Cerebellar nuclear complex (tissue), 1 donor: ENCODE measurements around the gene MITF.

ENCODE experiments used
- DNase-seq, 2 experiments: peaks; one replicate each; lab custom pipeline; 2025; lab: John Stamatoyannopoulos, UW

The MITF gene

DNA sequence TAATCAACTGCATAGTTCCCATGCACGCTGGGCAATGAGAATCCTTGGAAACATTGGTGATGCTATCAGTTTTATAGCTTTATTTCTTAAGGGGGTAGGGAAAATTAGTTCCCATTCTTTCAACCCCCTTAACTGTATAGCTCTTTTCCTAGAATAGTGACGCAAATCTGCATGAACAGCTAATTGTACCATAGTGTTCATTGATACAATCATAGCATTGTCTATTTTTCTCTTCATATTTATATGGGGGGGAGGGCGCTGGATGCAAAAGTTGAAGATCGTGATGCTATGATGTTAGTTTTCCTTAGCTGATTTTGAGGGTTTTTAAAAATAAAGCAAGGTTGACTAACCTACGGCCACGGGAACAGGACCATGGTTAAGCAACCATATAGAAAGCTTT, 227.9 kb downstream of the MITF start:
- DNase-seq, result no peak

- DNase-seq, result no peak
These were observed 231.6 kb downstream of the MITF start for GRCh38 chr3:69970827-69971226.

GRCh38 chr3:69972672-69973071, 233.4 kb downstream of the MITF start:
- no peak for DNase-seq

DNA sequence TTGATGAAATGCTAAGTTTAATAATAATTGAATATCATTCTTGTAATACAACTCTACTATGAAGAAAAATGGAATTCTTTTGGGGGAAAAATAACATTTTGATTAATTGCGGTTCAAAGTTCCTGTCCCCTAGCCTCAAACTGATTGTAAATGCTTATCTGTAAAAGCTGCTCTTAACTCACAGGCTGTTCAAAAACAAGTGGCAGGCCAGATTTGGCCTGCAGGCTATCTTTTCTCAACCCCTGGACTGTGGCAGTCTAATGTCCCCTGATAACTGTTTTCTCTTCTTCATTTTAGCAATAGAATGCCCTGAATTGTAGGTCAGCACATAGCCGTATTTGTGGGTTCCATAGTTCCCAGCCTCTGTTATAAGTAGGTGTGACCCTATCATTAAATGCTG, 236.8 kb downstream of the MITF start:
- no peak for DNase-seq

DNA sequence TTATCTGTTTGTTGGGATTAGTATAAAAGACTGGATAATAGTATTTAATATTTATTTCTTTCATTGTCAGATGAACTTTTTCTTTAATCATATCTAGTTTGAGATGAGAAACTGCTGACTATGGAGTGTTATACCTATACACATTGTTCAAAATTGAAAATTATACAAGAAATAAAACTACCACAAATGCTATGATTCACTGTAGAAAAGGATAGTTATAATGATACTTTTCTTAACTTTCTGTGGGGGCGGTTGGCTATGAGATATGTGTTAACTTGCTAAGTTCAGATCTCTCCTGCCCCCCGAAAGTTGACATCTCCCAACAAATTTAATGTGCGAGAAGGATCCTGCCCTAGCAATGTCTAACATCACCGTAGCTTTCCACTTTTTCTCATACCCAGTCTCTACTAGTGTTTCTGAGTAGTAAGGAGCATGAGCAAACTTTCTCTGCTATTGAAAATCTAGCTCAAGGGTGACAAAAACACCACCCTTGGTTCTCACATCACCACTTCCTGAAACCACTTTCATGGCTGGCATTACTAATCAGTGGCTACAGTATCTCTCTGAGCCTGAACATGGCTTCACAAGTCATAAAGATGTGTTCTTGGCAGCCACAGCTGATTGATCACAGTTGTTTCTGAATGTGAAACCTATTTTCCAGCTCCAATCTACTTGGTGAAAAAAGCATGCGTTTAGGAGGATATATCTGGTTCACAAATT, 244.4 kb downstream of the MITF start:
- DNase-seq, result no peak

GRCh38 chr3:69985266-69985665, 246.0 kb downstream of the MITF start:
- no peak for DNase-seq

- DNase-seq, result no peak
These were observed 247.2 kb downstream of the MITF start for GRCh38 chr3:69986419-69986818.

DNA sequence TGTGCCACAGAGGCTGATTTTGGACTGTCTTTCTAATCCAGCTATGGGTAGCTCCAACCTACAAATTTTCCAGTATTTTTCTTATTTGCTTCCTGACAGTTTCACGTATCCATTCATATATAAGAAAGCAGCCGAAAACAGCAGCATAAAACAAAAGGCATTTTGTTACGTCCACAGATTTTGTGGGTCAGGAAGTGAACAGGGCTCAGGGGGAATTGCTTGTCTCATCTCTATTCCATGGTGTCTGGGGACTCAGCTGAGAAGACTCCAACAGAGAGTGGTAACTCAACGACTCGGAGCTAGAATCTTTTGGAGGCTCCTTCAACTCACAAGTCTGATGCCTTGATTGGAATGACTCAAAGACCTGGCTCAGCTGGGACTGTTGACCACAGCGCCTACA, 248.6 kb downstream of the MITF start:
- DNase-seq, result no peak

DNA sequence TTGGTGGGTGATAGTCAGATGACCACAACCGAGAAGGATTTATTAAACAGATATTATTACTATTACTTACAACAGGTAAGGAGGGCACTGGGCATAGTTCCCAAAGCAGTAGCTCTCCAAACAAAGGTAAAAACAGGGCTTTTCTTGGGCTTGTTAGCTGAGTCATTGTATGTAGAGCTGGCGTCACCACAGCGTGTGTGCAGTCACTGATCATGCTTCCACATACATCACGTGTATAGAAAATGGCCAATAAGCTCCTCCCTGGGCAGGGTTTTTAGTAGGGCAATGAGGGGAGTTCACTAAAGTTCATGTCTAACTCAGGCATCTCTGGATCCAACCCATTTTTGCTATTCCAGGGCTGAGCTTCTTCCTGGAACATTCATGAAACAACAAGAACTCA, 254.5 kb downstream of the MITF start:
- no peak for DNase-seq

- no peak for DNase-seq
These were observed 255.7 kb downstream of the MITF start for GRCh38 chr3:69994919-69995318.

DNA sequence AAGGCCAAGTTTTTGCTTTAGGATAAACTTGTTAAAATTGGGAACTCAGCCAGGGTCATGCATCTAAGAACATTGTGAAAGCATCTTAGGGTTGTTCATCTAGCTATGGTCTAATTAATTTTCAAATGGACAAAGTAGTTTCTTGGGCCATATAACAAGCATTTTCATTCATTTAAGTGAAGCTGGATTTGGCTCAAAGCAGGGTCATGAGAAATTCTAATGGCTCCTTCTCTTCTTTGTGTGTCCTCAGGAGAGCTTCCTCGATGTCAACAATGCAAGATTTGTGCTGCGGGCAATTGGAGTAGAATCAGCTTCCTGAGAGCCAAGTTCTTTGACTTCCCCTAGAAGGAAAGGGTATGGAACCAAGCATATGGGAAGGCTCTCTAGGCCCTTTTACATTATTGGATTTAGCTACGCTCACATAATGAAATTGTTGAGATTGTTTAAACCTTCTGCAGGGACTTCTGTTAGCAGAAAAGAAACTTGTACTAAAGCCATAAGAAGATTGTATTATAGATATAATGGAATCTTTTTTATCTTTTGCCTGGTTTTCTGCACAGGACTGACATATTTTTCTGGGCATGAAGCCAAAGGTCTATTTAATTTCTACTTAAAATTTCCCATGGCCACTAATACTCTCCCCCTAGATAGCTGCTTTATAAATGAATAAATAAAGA, 258.5 kb downstream of the MITF start:
- DNase-seq, result no peak

DNA sequence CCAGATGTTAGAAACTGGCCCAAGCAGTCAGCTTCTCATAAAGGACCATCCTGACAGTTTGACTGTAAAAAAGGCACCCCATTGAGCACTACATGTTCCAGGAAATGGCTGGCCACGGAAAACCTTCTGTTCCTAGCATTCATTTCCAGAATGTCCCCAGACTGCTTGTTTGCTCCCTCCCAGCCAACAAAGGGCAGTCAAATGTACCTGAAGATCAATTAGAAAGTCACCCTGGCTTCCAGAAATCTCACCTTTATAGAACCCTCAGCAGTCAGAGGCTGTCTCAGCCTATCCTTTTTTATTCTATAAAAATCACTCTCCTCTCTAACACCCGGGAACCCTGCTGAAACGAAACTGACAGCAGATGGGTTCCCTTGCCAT, 259.5 kb downstream of the MITF start:
- no peak for DNase-seq

DNA sequence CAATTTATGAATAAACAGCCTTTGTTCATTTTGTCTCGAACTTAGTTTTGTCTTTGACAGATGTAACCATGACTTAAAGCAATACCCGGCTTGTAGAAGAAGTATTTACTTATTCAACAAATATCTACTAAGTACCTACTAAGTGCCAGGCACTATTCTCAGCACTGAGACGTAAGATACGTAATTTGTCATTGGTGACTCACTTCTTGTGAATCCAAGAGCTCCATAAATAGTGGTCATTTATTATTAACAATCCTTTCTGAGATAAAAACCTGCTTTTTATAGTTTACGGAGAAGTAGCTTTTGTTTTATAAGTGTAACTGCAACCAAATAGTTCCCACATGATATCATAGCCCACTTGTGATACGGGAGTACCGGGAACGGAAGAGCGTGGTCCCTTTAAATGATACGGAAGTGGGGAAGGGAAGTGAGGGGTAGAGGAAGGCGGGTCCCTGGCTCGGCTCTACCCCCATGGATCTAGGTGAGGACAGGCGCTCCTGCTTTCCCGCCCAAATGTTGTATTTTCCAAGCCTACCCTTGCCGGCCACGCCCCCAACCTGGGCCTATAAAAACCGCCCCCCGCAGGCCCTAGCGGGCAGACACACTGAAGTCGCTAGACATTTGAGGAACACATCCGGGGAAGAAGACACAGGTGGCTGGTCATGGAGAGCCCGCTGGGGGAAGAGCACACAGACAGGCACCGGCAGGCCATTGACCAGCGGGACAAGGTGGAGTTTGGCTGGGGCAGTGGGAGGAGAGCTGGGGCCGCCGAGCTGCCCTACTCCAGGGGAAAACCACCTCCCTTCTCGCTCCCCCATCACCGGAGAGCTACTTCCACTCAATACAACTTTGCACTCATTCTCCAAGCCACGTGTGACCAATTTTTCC, 260.1 kb downstream of the MITF start, which contains the start of gene SAMMSON:
SAMMSON (plus strand) TSS at position 594 of the 888 bp plus-strand sequence.
- no peak for DNase-seq

DNA sequence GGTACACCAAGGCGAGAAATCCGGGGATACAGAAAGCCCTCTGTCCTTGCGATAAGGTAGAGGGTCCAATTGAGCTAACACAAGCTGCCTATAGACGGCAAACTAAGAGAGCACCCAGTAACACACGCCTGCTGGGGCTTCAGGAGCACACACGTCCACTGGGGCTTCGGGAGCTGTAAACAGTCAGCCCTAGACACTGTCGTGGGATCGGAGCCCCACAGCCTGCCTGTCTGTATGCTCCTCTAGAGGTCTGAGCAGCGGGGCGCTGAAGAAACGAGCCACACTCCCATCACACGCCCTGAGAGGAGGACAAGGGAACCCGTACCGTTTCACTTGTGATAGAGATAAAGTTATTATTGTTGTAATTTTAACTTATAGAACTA, 260.8 kb downstream of the MITF start:
- DNase-seq, result no peak

- no peak for DNase-seq
These were observed 261.4 kb downstream of the MITF start for GRCh38 chr3:70000563-70001081.

GRCh38 chr3:70003119-70003518, 263.9 kb downstream of the MITF start:
- DNase-seq, result no peak

DNA sequence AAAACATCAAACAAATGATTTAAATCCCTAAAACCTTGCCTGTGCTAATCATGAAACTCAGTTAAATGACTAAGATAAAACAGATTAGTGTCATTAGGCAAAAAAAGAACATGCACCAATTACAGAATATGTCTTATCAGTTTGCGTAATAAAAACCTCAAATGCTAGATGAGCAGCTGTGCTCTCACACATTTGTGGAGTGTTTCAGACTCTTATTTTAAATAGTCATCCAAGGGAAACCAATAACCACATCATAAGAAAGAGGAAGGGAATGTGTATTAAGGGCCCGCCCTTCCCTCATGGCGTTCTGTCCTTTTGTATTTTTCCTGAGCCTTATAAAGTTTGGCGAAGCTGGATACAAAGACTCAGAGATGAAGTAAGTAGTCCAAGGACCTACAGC, 266.8 kb downstream of the MITF start:
- no peak for DNase-seq

DNA sequence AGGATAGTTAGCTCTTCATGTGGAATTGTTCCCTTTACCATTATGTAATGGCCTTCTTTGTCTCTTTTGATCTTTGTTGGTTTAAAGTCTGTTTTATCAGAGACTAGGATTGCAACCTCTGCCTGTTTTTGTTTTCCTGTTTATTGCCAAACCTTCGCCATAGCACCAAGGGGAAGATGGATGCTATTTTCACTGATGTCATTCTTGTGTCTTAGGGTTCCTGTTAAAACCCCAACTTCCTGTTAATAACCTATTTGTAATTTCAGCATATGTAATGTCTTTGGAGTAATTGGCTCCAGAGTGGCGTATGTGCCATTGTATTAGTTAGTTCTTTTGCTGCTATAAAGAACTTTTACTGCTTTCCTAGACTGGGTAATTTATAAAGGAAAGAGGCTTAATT, 271.1 kb downstream of the MITF start:
- no peak for DNase-seq

- no peak for DNase-seq
These were observed 272.3 kb downstream of the MITF start for GRCh38 chr3:70011582-70011981.
